OCI-LY1 (cell line): ENCODE results near the gene PACSIN1.

Experiments used
- H2AFZ ChIP-seq: fragments of 200-600 bp; sonication (generic), shearing (Covaris generic); 2 replicates; pipeline ENCODE4 v1.6.0; 2014; ENCODE audit warnings: antibody characterized with exemption, mild to moderate bottlenecking, low read length
- H3F3A ChIP-seq: fragments of 200-600 bp; sonication (generic), shearing (Covaris generic); 2 replicates; pipeline ENCODE4 v1.6.0; 2014; ENCODE audit warnings: mild to moderate bottlenecking, antibody characterized with exemption, low read length, moderate library complexity; ENCODE audit not compliant: insufficient read depth
- H3K27ac ChIP-seq: fragments of 200-600 bp; sonication (generic); 2 replicates; pipeline ENCODE4 v1.5.1; 2014; ENCODE audit warnings: low read length, mixed run types, mild to moderate bottlenecking, low read depth; ENCODE audit not compliant: poor library complexity, severe bottlenecking
- H3K27me3 ChIP-seq: fragments of 200-600 bp; sonication (generic); 2 replicates; pipeline ENCODE4 v1.6.0; 2014; ENCODE audit warnings: antibody characterized with exemption, mild to moderate bottlenecking, low read length, moderate library complexity; ENCODE audit not compliant: insufficient read depth
- H3K36me3 ChIP-seq: fragments of 200-600 bp; sonication (generic); 2 replicates; pipeline ENCODE4 v1.6.1; 2014; ENCODE audit warnings: mild to moderate bottlenecking, antibody characterized with exemption, low read length, moderate library complexity, mixed read lengths; ENCODE audit not compliant: insufficient read depth
- H3K4me1 ChIP-seq: fragments of 200-600 bp; sonication (generic); 2 replicates; pipeline ENCODE4 v1.5.1; 2014; ENCODE audit warnings: mild to moderate bottlenecking, low read length, moderate library complexity; ENCODE audit not compliant: insufficient read depth, severe bottlenecking
- H3K4me2 ChIP-seq: fragments of 200-600 bp; sonication (generic), shearing (Covaris generic); 2 replicates; pipeline ENCODE4 v1.6.1; 2014; ENCODE audit warnings: low read length
- H3K4me3 ChIP-seq: fragments of 200-600 bp; sonication (generic); 2 replicates; pipeline ENCODE4 v1.5.1; 2014; ENCODE audit warnings: low read length, low read depth, mild to moderate bottlenecking, mixed read lengths; ENCODE audit not compliant: poor library complexity, severe bottlenecking
- H3K79me2 ChIP-seq: fragments of 200-600 bp; shearing (Covaris generic); 2 replicates; pipeline ENCODE4 v1.6.1; 2016; ENCODE audit warnings: mixed run types, low read length, mixed read lengths; ENCODE audit not compliant: insufficient read depth
- H3K9ac ChIP-seq: fragments of 200-600 bp; sonication (generic), shearing (Covaris generic); 2 replicates; pipeline ENCODE4 v1.6.1; 2014; ENCODE audit warnings: mild to moderate bottlenecking, low read length, mixed read lengths
- H3K9me2 ChIP-seq: fragments of 200-600 bp; sonication (generic), shearing (Covaris generic); 2 replicates; pipeline ENCODE4 v1.6.1; 2014; ENCODE audit warnings: low read depth, mild to moderate bottlenecking, low read length, mixed read lengths
- H3K9me3 ChIP-seq: fragments of 200-600 bp; shearing (Covaris generic); 2 replicates; pipeline ENCODE4 v1.6.1; 2014; ENCODE audit warnings: low read length, mixed read lengths
- H4K20me1 ChIP-seq: fragments of 200-600 bp; sonication (generic), shearing (Covaris generic); 2 replicates; pipeline ENCODE4 v1.6.0; 2016; ENCODE audit warnings: mild to moderate bottlenecking, low read length; ENCODE audit not compliant: insufficient read depth
- CTCF ChIP-seq: fragments of 200-600 bp; sonication (generic), shearing (Covaris generic); IDR thresholded peaks from 2 replicates; pipeline ENCODE4 v1.5.1; 2017; ENCODE audit warnings: mild to moderate bottlenecking, antibody characterized with exemption, low read length, moderate library complexity, mixed read lengths
- EZH2 ChIP-seq: fragments of 200-600 bp; sonication (generic), shearing (Covaris generic); IDR thresholded peaks from 2 replicates; pipeline ENCODE4 v1.8.0; 2017; ENCODE audit warnings: borderline replicate concordance, mixed run types, mild to moderate bottlenecking, antibody characterized with exemption, low read length, moderate library complexity, mixed read lengths

Gene PACSIN1

DNA sequence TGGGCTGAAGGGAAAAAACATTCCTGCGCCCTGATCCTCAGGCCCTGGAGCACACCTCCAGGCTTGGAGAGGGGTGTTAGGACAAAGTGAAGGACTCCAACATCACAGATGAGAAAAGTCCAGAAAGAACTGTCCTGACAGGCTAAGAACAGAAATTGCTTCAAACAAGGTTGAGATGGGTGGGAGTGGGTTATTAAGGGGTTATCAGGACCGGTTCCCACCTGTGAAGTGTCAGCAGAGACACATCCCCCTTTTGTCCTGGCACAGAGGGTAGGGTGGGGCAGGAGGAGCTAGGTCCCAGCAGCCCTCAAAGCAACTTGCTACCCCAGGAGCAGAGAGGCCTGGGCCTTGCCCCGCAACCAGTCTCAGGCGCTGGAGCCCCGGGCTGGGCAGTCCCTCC lies 86.7 kb downstream of the PACSIN1 start:
- H2AFZ ChIP-seq = no peak overlapping the region
- no peak for TF ChIP-seq EZH2
- TF ChIP-seq CTCF = no peak

DNA sequence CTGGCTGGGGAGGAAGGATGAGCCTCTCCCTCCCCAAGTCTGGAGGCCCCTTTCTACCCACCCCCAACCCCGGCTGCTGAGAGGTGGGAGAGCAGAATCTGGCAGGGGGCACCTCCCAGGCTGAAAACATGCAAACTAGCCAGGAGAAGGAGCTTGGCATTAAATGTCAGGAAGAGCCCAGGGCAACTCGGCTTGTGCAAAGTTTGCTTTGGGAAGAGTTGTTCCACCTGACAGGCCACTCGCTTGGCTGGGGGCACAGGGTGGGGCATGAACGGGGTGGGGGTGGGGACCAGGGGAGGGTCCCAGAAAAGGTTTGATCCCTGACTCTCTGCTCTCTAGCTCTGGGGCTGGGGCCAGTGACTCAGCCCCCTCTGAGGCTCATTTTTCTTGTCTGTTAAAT lies 87.3 kb downstream of the PACSIN1 start:
- Histone ChIP-seq H3K27me3 (no peaks in the 10 kb centered on the region), H3K79me2 (no peaks in the 10 kb centered on the region), H3K4me1 (no peaks in the 10 kb centered on the region), H2AFZ (no peak overlapping the region), H3K27ac (no peak overlapping the region), H3K9me3 (no peaks in the 10 kb centered on the region), H3K9me2 (no peaks in the 10 kb centered on the region), H3K36me3 (no peaks in the 10 kb centered on the region), H3K4me3 (no peak overlapping the region), H4K20me1 (no peaks in the 10 kb centered on the region), H3K9ac (no peak overlapping the region), H3F3A (no peaks in the 10 kb centered on the region), H3K4me2 (no peak overlapping the region)
- no peak for TF ChIP-seq EZH2
- TF ChIP-seq CTCF = no peak

More for the DNA sequence above, 86.7 kb downstream of the PACSIN1 start:
- Histone ChIP-seq H4K20me1 (no peaks in the 10 kb centered on the region), H3K9ac (no peak overlapping the region), H3K4me1 (no peaks in the 10 kb centered on the region), H3K36me3 (no peaks in the 10 kb centered on the region), H3K4me3 (no peak overlapping the region), H3K9me2 (no peaks in the 10 kb centered on the region), H3K4me2 (no peak overlapping the region), H3K27ac (no peak overlapping the region), H3F3A (no peaks in the 10 kb centered on the region), H3K9me3 (no peaks in the 10 kb centered on the region), H3K79me2 (no peaks in the 10 kb centered on the region), H3K27me3 (no peaks in the 10 kb centered on the region)

DNA sequence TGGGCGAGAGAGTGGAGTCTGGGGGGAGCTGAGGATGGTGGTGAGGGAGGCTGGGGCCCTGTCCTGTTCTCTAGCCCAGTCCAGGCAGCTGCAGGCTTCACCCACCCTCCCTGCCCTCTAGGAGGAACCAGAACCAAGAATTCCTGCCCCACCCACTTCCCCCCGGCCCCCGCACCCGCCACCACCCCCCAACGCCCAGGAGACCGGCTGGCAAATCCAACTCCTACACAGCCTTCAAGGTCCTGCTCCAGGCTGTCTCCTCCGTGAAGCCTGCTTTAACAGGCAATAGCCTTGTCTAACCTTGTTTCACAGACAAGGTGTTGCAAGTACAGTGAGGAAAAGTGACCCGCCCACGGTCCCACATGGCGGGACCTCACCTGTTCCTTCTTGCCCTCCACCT lies 87.9 kb downstream of the PACSIN1 start:
- H3K9me3 ChIP-seq = 0 out of 2 replicates have a peak, but pooled peaks cover 3% of the 10 kb centered on the region
- H3K36me3 ChIP-seq = no peaks in the 10 kb centered on the region
- H3K4me2 ChIP-seq = no peak overlapping the region
- no peaks in the 10 kb centered on the region for H3K4me1 ChIP-seq
- H3K79me2 ChIP-seq = no peaks in the 10 kb centered on the region
- no peak overlapping the region for H3K27ac ChIP-seq
- H3K4me3 ChIP-seq = no peak overlapping the region
- no peak overlapping the region for H3K9ac ChIP-seq
- H3K27me3 ChIP-seq = peaks cover 5% of the 10 kb centered on the region
- no peaks in the 10 kb centered on the region for H3F3A ChIP-seq
- TF ChIP-seq CTCF (no peak), EZH2 (no peak)
- no peak overlapping the region for H2AFZ ChIP-seq
- H4K20me1 ChIP-seq = no peaks in the 10 kb centered on the region
- no peaks in the 10 kb centered on the region for H3K9me2 ChIP-seq
